GM21717 (cell line): ENCODE data around the gene RCAN1.

Source experiments
- ATAC-seq: cut with Tn5 transposase; IDR thresholded peaks from one replicate; pipeline ENCODE4 v1.9.1; 2021; ENCODE audit warnings: mild to moderate bottlenecking, moderate library complexity; ENCODE audit not compliant: unreplicated experiment

RCAN1 gene

GRCh38 chr21:34614628-34615486 is at the start of gene RCAN1:
Gene RCAN1 (minus strand): TSS chr21:34615113. CDS start chr21:34615011, 102 bp downstream.
- ATAC-seq = peak; percentile 93

GRCh38 chr21:34661848-34662247 is 46.9 kb upstream of the RCAN1 start:
- ATAC-seq = no peak

GRCh38 chr21:34653522-34653921 is 38.6 kb upstream of the RCAN1 start:
- no peak for ATAC-seq

GRCh38 chr21:34651642-34652041 is 36.7 kb upstream of the RCAN1 start:
- no peak for ATAC-seq

GRCh38 chr21:34650861-34651431 is 36.0 kb upstream of the RCAN1 start:
- no peak for ATAC-seq

- no peak for ATAC-seq
These were observed 34.5 kb upstream of the RCAN1 start for GRCh38 chr21:34649400-34649799.

GRCh38 chr21:34648739-34649297 is 33.9 kb upstream of the RCAN1 start:
- no peak for ATAC-seq

- ATAC-seq = no peak
These were observed 32.6 kb upstream of the RCAN1 start for GRCh38 chr21:34647555-34647954.

GRCh38 chr21:34644825-34645224 is 29.9 kb upstream of the RCAN1 start:
- no peak for ATAC-seq

- no peak for ATAC-seq
These were observed 27.5 kb upstream of the RCAN1 start for GRCh38 chr21:34642211-34643075.

GRCh38 chr21:34640858-34641257 is 25.9 kb upstream of the RCAN1 start:
- no peak for ATAC-seq

- peak; percentile 55 for ATAC-seq
These were observed 25.2 kb upstream of the RCAN1 start for GRCh38 chr21:34639882-34640788.

GRCh38 chr21:34639250-34639649 is 24.3 kb upstream of the RCAN1 start:
- no peak for ATAC-seq

GRCh38 chr21:34636961-34637360 is 22.0 kb upstream of the RCAN1 start:
- no peak for ATAC-seq

GRCh38 chr21:34635307-34635706 is 20.4 kb upstream of the RCAN1 start:
- no peak for ATAC-seq

GRCh38 chr21:34632498-34632897 is 17.6 kb upstream of the RCAN1 start:
- ATAC-seq = no peak

- no peak for ATAC-seq
These were observed 15.7 kb upstream of the RCAN1 start for GRCh38 chr21:34630536-34631143.

GRCh38 chr21:34626131-34626530 is 11.2 kb upstream of the RCAN1 start:
- no peak for ATAC-seq

GRCh38 chr21:34625030-34625593 is 10.2 kb upstream of the RCAN1 start:
- ATAC-seq = no peak
